Thyroid gland (tissue), 4 donors: ENCODE results near the gene RPS6KL1.

Experiments
- POLR2A ChIP-seq, 2 donors: fragments of 450-650 bp; IDR thresholded peaks; one replicate each; pipeline ENCODE4 v1.6.1; 2017; ENCODE audit warnings: antibody characterized with exemption in 2 of 2, mild to moderate bottlenecking in 2 of 2, moderate library complexity in 1 of 2
- TF ChIP-seq, protein P1 (sequence below), 6 experiments: fragments of 200-600 bp in 3 of 6; fragments of 450-650 bp in 3 of 6; sonication (generic) in 3 of 6; IDR thresholded peaks; one replicate each; pipeline ENCODE4 v1.5.1; 2016 to 2019; ENCODE audit warnings: antibody characterized with exemption in 6 of 6, mild to moderate bottlenecking in 2 of 6, inconsistent platforms in 1 of 6, moderate library complexity in 1 of 6

DNA sequence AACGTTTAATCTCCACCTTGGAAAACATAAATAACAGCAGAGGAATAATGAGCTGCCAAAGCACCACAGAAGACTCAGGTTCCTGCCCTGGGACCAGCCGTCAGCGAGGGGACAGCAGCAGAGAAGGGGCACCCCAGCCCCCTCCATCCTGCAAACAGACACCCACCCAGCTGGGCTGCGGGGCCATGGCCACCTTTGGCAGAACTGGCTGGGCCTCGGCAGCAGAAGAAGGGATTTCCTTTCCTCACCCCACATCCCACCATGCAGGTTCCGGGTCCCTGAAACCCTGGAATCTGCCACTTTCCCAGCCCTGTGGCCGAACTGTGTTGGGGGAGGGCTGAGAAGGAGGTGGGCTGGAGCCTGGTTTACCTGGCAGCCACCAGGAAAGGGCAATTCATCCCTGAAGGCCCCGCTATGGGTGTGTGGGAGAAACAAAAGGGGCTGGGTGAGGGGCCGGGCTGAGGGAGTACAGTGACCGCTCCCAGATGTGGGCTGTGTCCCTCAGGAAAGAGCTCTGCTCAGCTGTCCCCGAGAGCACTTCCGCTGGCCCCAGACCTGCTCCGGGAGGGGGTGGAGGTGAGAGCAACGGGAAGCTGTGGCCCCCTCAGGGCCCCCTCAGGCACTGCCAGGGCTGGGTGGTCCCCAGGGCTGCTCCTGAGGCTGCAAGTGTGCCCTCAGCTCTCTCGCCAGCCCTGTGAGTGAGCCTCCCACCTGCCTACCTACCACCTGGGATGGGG, 28.6 kb upstream of the RPS6KL1 start:
- TF ChIP-seq, protein P1, sequence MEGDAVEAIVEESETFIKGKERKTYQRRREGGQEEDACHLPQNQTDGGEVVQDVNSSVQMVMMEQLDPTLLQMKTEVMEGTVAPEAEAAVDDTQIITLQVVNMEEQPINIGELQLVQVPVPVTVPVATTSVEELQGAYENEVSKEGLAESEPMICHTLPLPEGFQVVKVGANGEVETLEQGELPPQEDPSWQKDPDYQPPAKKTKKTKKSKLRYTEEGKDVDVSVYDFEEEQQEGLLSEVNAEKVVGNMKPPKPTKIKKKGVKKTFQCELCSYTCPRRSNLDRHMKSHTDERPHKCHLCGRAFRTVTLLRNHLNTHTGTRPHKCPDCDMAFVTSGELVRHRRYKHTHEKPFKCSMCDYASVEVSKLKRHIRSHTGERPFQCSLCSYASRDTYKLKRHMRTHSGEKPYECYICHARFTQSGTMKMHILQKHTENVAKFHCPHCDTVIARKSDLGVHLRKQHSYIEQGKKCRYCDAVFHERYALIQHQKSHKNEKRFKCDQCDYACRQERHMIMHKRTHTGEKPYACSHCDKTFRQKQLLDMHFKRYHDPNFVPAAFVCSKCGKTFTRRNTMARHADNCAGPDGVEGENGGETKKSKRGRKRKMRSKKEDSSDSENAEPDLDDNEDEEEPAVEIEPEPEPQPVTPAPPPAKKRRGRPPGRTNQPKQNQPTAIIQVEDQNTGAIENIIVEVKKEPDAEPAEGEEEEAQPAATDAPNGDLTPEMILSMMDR (IDR thresholded peaks at IDR 0.05) = no peak
- TF ChIP-seq POLR2A (IDR thresholded peaks at IDR 0.05) = no peak
